Liver (tissue), 9 donors: ENCODE results near the gene UBD. TPM values are rescaled to one million over a fixed set of nuclear protein-coding genes. Genes with fewer than 3 reads are reported as not detected.

Experiments
- DNase-seq: peaks from one replicate; pipeline ENCODE4 v3.0.0-alpha.2; 2017; ENCODE audit warnings: low spot score
- H3K27ac ChIP-seq, 2 donors: one replicate each; pipeline ENCODE4 v1.7.0; 2013; ENCODE audit warnings: inconsistent platforms in 2 of 2, low read length in 2 of 2, control low read depth in 1 of 2, low read depth in 1 of 2, mild to moderate bottlenecking in 1 of 2
- H3K27me3 ChIP-seq, 4 donors: one replicate each; pipeline versions ENCODE4 v1.6.1 to v1.7.0; 2013; ENCODE audit warnings: low read length in 3 of 4, inconsistent platforms in 1 of 4, mild to moderate bottlenecking in 1 of 4, moderate library complexity in 1 of 4; ENCODE audit not compliant: control insufficient read depth in 4 of 4, insufficient read depth in 4 of 4
- H3K36me3 ChIP-seq, 4 donors: one replicate each; pipeline versions ENCODE4 v1.6.1 to v1.7.0; 2013; ENCODE audit warnings: low read length in 3 of 4, mild to moderate bottlenecking in 3 of 4, low read depth in 1 of 4, moderate library complexity in 1 of 4; ENCODE audit not compliant: control insufficient read depth in 4 of 4, insufficient read depth in 3 of 4
- H3K4me1 ChIP-seq, 4 donors: one replicate each; pipeline versions ENCODE4 v1.6.1 to v1.7.0; 2013; ENCODE audit warnings: low read length in 3 of 4, mild to moderate bottlenecking in 3 of 4, moderate library complexity in 1 of 4; ENCODE audit not compliant: control insufficient read depth in 4 of 4, insufficient read depth in 4 of 4
- H3K4me3 ChIP-seq, 3 donors: one replicate each; pipeline versions ENCODE4 v1.6.1 to v1.7.0; 2013; ENCODE audit warnings: low read length in 3 of 3, control low read depth in 1 of 3, low read depth in 1 of 3, mild to moderate bottlenecking in 1 of 3
- H3K9ac ChIP-seq, 2 donors: one replicate each; pipeline ENCODE4 v1.7.0; 2013; ENCODE audit warnings: low read length in 2 of 2, mild to moderate bottlenecking in 2 of 2, moderate library complexity in 2 of 2, control low read depth in 1 of 2, low read depth in 1 of 2
- H3K9me3 ChIP-seq, 4 donors: one replicate each; pipeline versions ENCODE4 v1.6.1 to v1.7.0; 2013; ENCODE audit warnings: low read length in 3 of 4; ENCODE audit not compliant: control insufficient read depth in 4 of 4
- EGR1 ChIP-seq, 2 donors: IDR thresholded peaks; 2 replicates each; pipeline ENCODE4 v1.6.1; 2016 to 2018; ENCODE audit warnings: antibody characterized with exemption in 2 of 2, low read depth in 2 of 2
- FOXA1 ChIP-seq: IDR thresholded peaks from 2 replicates; pipeline ENCODE4 v1.6.1; 2016; ENCODE audit warnings: antibody characterized with exemption
- FOXA2 ChIP-seq: IDR thresholded peaks from 2 replicates; pipeline ENCODE4 v1.6.1; 2016; ENCODE audit warnings: antibody characterized with exemption
- GABPA ChIP-seq, 2 donors: IDR thresholded peaks in 1 of 2; conservative IDR thresholded peaks in 1 of 2; 2 replicates each; pipeline ENCODE4 v1.6.1; 2016; ENCODE audit warnings: antibody characterized with exemption in 2 of 2, mild to moderate bottlenecking in 1 of 2, moderate library complexity in 1 of 2
- HNF4A ChIP-seq, 2 donors: conservative IDR thresholded peaks; 2 replicates each; pipeline ENCODE4 v1.6.1; 2016; ENCODE audit warnings: antibody characterized with exemption in 2 of 2, mild to moderate bottlenecking in 2 of 2
- HNF4G ChIP-seq: IDR thresholded peaks from 2 replicates; pipeline ENCODE4 v1.6.1; 2016; ENCODE audit warnings: antibody characterized with exemption
- JUND ChIP-seq, 2 donors: IDR thresholded peaks; 2 replicates each; pipeline ENCODE4 v1.6.1; 2016; ENCODE audit warnings: antibody characterized with exemption in 2 of 2
- NR2F2 ChIP-seq: IDR thresholded peaks from 2 replicates; pipeline ENCODE4 v1.6.1; 2016; ENCODE audit warnings: antibody characterized with exemption
- RAD21 ChIP-seq, 2 donors: IDR thresholded peaks; 2 replicates each; pipeline ENCODE4 v1.6.1; 2016; ENCODE audit warnings: antibody characterized with exemption in 2 of 2, mild to moderate bottlenecking in 2 of 2
- RXRA ChIP-seq, 2 donors: IDR thresholded peaks; 2 replicates each; pipeline ENCODE4 v1.6.1; 2017 to 2018; ENCODE audit warnings: antibody characterized with exemption in 2 of 2, mild to moderate bottlenecking in 1 of 2
- SP1 ChIP-seq: IDR thresholded peaks from 2 replicates; pipeline ENCODE4 v1.6.1; 2018; ENCODE audit warnings: antibody characterized with exemption, mild to moderate bottlenecking
- TAF1 ChIP-seq: conservative IDR thresholded peaks from 2 replicates; pipeline ENCODE4 v1.6.1; 2016; ENCODE audit warnings: antibody characterized with exemption, mild to moderate bottlenecking
- YY1 ChIP-seq: IDR thresholded peaks from 2 replicates; pipeline ENCODE4 v1.6.1; 2016; ENCODE audit warnings: antibody characterized with exemption, mild to moderate bottlenecking
- WGBS: extraction: QIAGEN DNeasy Blood & Tissue Kit; methylation state at CpG from one replicate; pipeline ENCODE4 v1.1.7; 2013; 5-methylcytosine and 5-hydroxymethylcytosine counted together
- polyA plus RNA-seq, 2 donors: library from polyadenylated mRNA; stranded (reverse) in 1 of 2; unstranded in 1 of 2; fragments of 200-250 nt in 1 of 2; fragments of >200 nt in 1 of 2; fragmentation: Nextera tagmentation in 1 of 2; extraction: Ambion mirVana in 1 of 2; gene quantifications; one replicate each; pipeline versions ENCODE4 v1.2.1 to v1.2.3, GENCODE V29; 2013 to 2015
- total RNA-seq, 2 donors: library from RNA; depleted of rRNA; stranded (reverse); fragments of >200 nt; gene quantifications; one replicate each; pipeline ENCODE4 v1.2.3, GENCODE V29; 2014
- TF ChIP-seq, protein P1 (sequence below): IDR thresholded peaks from 2 replicates; pipeline ENCODE4 v1.6.1; 2016; ENCODE audit warnings: antibody characterized with exemption, mild to moderate bottlenecking
- TF ChIP-seq, protein P2 (sequence below): IDR thresholded peaks from 2 replicates; pipeline ENCODE4 v1.6.1; 2016; ENCODE audit warnings: antibody characterized with exemption
- TF ChIP-seq, protein P3 (sequence below): IDR thresholded peaks from 2 replicates; pipeline ENCODE4 v1.6.1; 2016; ENCODE audit warnings: antibody characterized with exemption
- TF ChIP-seq, protein P4 (sequence below): fragments of 150-350 bp; IDR thresholded peaks from 2 replicates; pipeline ENCODE4 v1.5.1; 2017; ENCODE audit warnings: improper control_type of control experiment, low read depth, low read length; ENCODE audit not compliant: missing input control
- donor health status: healthy.
- donor health status: healthy.
- donor health status: healthy.
- donor health status: healthy.
- donor health status: healthy.

UBD gene
- total and polyA plus RNA-seq, 4 donors = 7.0 to 35.1 (median 28.1) TPM

DNA sequence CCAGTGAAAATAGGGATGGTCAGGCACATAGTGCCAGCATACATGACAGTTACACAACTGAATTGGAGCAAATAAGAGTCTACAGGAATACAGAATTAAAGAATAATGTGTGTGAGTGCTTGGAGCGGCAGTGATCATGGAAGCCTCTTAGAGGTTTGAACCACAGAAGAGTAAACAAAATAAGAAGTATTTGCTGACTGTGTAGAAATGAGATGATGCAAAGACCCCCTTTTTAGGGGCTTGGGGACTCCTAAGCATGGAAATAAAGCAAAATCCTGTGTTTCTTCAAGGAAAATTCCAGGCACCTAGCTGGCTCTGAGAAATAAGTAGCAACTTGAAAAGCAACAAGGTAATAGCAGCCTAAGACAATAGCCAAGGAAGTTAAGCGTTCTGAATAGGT, 32.1 kb upstream of the UBD start:
- H3K27ac ChIP-seq = no peak overlapping the region
- WGBS = 76% methylated on average over 2 of the region's 2 CpGs
- H3K4me3 ChIP-seq = no peak overlapping the region
- no peaks in the 10 kb centered on the region for H3K36me3 ChIP-seq
- DNase-seq = no peak
- H3K9me3 ChIP-seq = no peaks in the 10 kb centered on the region
- H3K9ac ChIP-seq = no peak overlapping the region
- TF ChIP-seq, protein P1, sequence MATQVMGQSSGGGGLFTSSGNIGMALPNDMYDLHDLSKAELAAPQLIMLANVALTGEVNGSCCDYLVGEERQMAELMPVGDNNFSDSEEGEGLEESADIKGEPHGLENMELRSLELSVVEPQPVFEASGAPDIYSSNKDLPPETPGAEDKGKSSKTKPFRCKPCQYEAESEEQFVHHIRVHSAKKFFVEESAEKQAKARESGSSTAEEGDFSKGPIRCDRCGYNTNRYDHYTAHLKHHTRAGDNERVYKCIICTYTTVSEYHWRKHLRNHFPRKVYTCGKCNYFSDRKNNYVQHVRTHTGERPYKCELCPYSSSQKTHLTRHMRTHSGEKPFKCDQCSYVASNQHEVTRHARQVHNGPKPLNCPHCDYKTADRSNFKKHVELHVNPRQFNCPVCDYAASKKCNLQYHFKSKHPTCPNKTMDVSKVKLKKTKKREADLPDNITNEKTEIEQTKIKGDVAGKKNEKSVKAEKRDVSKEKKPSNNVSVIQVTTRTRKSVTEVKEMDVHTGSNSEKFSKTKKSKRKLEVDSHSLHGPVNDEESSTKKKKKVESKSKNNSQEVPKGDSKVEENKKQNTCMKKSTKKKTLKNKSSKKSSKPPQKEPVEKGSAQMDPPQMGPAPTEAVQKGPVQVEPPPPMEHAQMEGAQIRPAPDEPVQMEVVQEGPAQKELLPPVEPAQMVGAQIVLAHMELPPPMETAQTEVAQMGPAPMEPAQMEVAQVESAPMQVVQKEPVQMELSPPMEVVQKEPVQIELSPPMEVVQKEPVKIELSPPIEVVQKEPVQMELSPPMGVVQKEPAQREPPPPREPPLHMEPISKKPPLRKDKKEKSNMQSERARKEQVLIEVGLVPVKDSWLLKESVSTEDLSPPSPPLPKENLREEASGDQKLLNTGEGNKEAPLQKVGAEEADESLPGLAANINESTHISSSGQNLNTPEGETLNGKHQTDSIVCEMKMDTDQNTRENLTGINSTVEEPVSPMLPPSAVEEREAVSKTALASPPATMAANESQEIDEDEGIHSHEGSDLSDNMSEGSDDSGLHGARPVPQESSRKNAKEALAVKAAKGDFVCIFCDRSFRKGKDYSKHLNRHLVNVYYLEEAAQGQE = no peak
- TF ChIP-seq YY1 (no peak), RXRA (IDR thresholded peaks at IDR 0.05) (no peak), NR2F2 (no peak)
- peaks cover 0 to 6% (median 2%) of the 10 kb centered on the region in 4 donors for H3K27me3 ChIP-seq
- no peaks in the 10 kb centered on the region for H3K4me1 ChIP-seq

DNA sequence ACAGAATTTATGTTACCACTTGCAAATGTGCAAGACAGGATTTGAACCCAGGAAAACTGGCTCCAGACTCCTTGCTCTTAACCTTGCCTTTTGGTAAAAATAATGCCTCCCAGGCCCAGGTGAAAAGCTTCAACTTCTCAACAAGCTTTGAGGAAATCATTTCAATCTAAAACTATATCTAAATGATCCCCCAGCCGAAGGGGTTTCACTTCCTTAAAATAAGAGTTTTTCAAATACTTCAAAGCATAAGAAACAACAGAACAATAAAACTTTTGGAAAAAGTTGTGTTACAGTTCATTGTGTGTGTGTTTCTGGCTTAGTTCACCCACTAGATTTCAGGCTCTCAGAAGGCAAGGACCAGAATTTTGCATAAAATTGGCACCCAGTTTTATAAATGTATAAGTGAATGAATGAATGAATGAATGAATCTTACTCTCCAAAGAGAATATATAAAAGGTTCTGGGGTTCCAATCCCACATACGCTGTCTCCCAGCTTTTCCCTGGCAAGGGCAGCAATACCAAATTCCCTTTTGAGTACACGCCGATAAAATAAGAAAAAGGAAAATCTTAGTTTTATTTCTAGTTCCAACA, 30.8 kb upstream of the UBD start:
- Histone ChIP-seq H3K4me3 (no peak overlapping the region), H3K9ac (no peak overlapping the region), H3K27ac (no peak overlapping the region), H3K36me3 (no peaks in the 10 kb centered on the region), H3K4me1 (no peaks in the 10 kb centered on the region), H3K9me3 (no peaks in the 10 kb centered on the region), H3K27me3 (peaks cover 0 to 6% (median 2%) of the 10 kb centered on the region in 4 donors)
- TF ChIP-seq, protein P2, sequence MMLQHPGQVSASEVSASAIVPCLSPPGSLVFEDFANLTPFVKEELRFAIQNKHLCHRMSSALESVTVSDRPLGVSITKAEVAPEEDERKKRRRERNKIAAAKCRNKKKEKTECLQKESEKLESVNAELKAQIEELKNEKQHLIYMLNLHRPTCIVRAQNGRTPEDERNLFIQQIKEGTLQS = no peak
- TF ChIP-seq, protein P3, sequence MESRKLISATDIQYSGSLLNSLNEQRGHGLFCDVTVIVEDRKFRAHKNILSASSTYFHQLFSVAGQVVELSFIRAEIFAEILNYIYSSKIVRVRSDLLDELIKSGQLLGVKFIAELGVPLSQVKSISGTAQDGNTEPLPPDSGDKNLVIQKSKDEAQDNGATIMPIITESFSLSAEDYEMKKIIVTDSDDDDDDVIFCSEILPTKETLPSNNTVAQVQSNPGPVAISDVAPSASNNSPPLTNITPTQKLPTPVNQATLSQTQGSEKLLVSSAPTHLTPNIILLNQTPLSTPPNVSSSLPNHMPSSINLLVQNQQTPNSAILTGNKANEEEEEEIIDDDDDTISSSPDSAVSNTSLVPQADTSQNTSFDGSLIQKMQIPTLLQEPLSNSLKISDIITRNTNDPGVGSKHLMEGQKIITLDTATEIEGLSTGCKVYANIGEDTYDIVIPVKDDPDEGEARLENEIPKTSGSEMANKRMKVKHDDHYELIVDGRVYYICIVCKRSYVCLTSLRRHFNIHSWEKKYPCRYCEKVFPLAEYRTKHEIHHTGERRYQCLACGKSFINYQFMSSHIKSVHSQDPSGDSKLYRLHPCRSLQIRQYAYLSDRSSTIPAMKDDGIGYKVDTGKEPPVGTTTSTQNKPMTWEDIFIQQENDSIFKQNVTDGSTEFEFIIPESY = no peak
- TF ChIP-seq, protein P1 = no peak
- TF ChIP-seq TAF1 (no peak), HNF4A (conservative IDR thresholded peaks at IDR 0.05) (no peak), FOXA2 (no peak), RAD21 (IDR thresholded peaks at IDR 0.05) (no peak), JUND (IDR thresholded peaks at IDR 0.05) (no peak), HNF4G (no peak), EGR1 (IDR thresholded peaks at IDR 0.05; ENCODE audit: low read depth in 2 of 2) (no peak), GABPA (IDR thresholded peaks at IDR 0.05 in 1 of 2, conservative IDR thresholded peaks at IDR 0.05 in 1 of 2) (no peak), SP1 (no peak), FOXA1 (no peak), YY1 (no peak), RXRA (IDR thresholded peaks at IDR 0.05) (no peak)
- TF ChIP-seq, protein P4, sequence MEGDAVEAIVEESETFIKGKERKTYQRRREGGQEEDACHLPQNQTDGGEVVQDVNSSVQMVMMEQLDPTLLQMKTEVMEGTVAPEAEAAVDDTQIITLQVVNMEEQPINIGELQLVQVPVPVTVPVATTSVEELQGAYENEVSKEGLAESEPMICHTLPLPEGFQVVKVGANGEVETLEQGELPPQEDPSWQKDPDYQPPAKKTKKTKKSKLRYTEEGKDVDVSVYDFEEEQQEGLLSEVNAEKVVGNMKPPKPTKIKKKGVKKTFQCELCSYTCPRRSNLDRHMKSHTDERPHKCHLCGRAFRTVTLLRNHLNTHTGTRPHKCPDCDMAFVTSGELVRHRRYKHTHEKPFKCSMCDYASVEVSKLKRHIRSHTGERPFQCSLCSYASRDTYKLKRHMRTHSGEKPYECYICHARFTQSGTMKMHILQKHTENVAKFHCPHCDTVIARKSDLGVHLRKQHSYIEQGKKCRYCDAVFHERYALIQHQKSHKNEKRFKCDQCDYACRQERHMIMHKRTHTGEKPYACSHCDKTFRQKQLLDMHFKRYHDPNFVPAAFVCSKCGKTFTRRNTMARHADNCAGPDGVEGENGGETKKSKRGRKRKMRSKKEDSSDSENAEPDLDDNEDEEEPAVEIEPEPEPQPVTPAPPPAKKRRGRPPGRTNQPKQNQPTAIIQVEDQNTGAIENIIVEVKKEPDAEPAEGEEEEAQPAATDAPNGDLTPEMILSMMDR = no peak
- DNase-seq = no peak
- 86% methylated on average over 4 of the region's 4 CpGs for WGBS
